Immature natural killer cell (primary cell): ENCODE results near the gene POLH. TPM values are rescaled to one million over a fixed set of nuclear protein-coding genes. Genes with fewer than 3 reads are reported as not detected.
"Not testable (repeated sequence)": the region's sequence is repeated elsewhere in the genome, so short reads cannot be mapped to it uniquely, and the experiment has no call there.

Source experiments
- DNase-seq, 3 donors: peaks; one replicate each; pipeline ENCODE4 v3.0.0; 2022; ENCODE audit warnings: mixed read lengths in 1 of 3
- H3K27ac Mint-ChIP-seq, 6 donors: one replicate each; pipeline ENCODE4 v1.8.0; 2020; ENCODE audit warnings: mixed read lengths in 6 of 6, mild to moderate bottlenecking in 5 of 6, inconsistent platforms in 4 of 6, moderate library complexity in 3 of 6
- H3K27me3 Mint-ChIP-seq, 3 donors: one replicate each; pipeline ENCODE4 v1.8.0; 2020 to 2021; ENCODE audit warnings: low read depth in 3 of 3, mild to moderate bottlenecking in 3 of 3, mixed read lengths in 3 of 3, moderate library complexity in 3 of 3, inconsistent platforms in 1 of 3
- H3K36me3 Mint-ChIP-seq, 3 donors: one replicate each; pipeline ENCODE4 v1.8.0; 2020; ENCODE audit warnings: mixed read lengths in 3 of 3, inconsistent platforms in 2 of 3, mild to moderate bottlenecking in 2 of 3
- H3K4me1 Mint-ChIP-seq, 2 donors: one replicate each; pipeline ENCODE4 v1.8.0; 2020; ENCODE audit warnings: inconsistent platforms in 2 of 2, mild to moderate bottlenecking in 2 of 2, mixed read lengths in 2 of 2, moderate library complexity in 1 of 2
- H3K4me3 Mint-ChIP-seq, 5 donors: one replicate each; pipeline ENCODE4 v1.8.0; 2020; ENCODE audit warnings: mild to moderate bottlenecking in 5 of 5, mixed read lengths in 5 of 5, inconsistent platforms in 3 of 5, moderate library complexity in 3 of 5
- H3K9me3 Mint-ChIP-seq, 6 donors: one replicate each; pipeline ENCODE4 v1.8.0; 2020; ENCODE audit warnings: mild to moderate bottlenecking in 6 of 6, mixed read lengths in 6 of 6, inconsistent platforms in 4 of 6, moderate library complexity in 3 of 6
- polyA plus RNA-seq, 3 donors: library from polyadenylated mRNA; unstranded; fragments of 300-500 nt; fragmentation: Illumina TruSeq; gene quantifications; one replicate each; pipeline ENCODE4 v1.2.3, GENCODE V29; 2021

Gene POLH
- polyA plus RNA-seq, 3 donors from 2014 or later = 3.9 to 16.8 TPM; not detected in 1

DNA sequence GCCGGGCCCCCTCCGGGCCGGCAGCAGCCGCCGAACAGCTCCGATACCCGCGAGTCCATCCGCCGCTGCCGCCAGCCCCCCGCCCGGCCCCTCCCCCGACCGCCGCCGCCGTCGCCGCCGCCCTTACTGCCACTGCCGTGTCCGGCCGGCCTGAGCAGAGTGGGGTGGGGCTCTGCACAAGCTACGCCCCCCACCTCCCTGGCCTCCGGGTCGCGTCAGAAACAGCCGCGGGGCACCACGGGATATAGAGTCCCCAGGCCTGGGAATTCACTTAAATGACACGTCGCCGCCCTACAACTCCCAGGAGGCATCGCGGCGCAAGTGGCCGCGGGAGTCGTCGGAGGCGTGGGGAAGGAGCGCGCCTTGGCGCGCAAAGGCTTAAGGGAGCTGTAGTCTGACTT, 53.1 kb downstream of the POLH start, which contains the start of gene GTPBP2:
GTPBP2 (minus strand) TSS at position 161 of the 401 bp plus-strand sequence; CDS start at position 59, 102 bp downstream.
- Mint-ChIP-seq H3K27ac (peak within 1 kb of the TSS; percentile 88 to 97 (median 96)), H3K27me3 (peaks cover 3 to 8% (median 3%) of the 10 kb centered on the region in 3 donors), H3K9me3 (no peaks in the 10 kb centered on the region), H3K4me3 (peak within 1 kb of the TSS; percentile 99 to 100 (median 99)), H3K4me1 (peaks cover 29 to 43% of the 10 kb centered on the region in 2 donors), H3K36me3 (peaks cover 0 to 7% (median 6%) of the 10 kb centered on the region in 3 donors)
- peak; percentile 93 to 95 (median 94) for DNase-seq

GRCh38 chr6:43629505-43630300, 53.7 kb downstream of the POLH start:
- peaks cover 0 to 6% (median 4%) of the 10 kb centered on the region in 3 donors for H3K36me3 Mint-ChIP-seq
- peak; percentile 79 to 80 (median 80) for DNase-seq
- peaks cover 3 to 8% (median 3%) of the 10 kb centered on the region in 3 donors for H3K27me3 Mint-ChIP-seq
- H3K4me1 Mint-ChIP-seq = peaks cover 31 to 44% of the 10 kb centered on the region in 2 donors
- peak overlapping the region; percentile 99 to 100 (median 99) for H3K4me3 Mint-ChIP-seq
- no peaks in the 10 kb centered on the region for H3K9me3 Mint-ChIP-seq
- H3K27ac Mint-ChIP-seq = peak overlapping the region; percentile 88 to 97 (median 96)

DNA sequence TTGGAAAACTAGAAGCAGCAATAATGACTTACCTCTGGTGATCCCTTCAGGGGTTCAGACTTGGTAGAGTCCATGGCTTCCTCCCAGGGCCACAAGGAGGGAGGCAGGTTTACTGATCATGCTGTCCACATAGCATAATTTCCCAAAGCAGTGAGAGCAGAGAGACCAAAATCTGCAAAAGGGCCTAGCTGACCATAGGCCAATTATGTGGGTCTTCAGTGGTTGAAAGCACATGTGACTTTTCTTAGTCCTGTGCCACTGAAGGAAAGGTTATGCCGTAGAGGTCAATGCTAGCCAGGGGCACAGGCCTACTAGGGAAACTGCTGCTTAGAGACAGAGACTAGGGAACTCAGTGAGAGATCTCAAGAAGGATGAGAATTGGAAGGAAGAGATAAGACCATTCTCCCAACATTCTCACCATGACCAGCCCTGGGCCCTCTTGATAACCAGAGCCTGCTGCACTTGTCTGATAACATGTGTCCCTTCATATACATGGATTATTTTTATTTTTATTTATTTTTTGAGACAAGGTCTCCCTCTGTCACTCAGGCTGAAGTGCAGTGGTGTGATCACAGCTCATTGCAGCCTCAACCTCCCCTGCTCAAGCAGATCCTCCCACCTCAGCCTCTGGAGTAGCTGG, 55.1 kb downstream of the POLH start:
- no peaks in the 10 kb centered on the region for H3K36me3 Mint-ChIP-seq
- H3K27me3 Mint-ChIP-seq = peaks cover 10 to 16% (median 13%) of the 10 kb centered on the region in 3 donors
- DNase-seq = no peak
- peak overlapping the region; percentile 17 to 50 (median 38) for H3K4me3 Mint-ChIP-seq
- H3K27ac Mint-ChIP-seq = peak overlapping the region in 5 of 6 donors; percentile 44 to 62 (median 58)
- peaks cover 45 to 54% of the 10 kb centered on the region in 2 donors for H3K4me1 Mint-ChIP-seq
- H3K9me3 Mint-ChIP-seq = no peaks in the 10 kb centered on the region

DNA sequence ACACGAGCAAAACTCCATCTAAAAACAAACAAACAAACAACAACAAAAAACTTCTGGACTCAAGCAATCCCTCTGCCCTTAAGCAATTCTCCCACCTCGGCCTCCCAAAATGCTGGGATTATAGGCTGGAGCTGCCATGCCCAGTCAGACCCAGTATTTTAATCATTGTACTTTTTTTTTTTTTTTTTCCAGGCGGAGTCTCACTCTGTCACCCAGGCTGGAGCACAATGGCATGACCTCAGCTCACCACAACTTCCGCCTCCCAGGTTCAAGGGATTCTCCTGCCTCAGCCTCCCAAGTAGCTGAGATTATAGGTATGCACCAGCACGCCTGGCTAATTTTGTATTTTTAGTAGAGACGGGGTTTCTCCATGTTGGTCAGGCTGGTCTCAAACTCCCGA, 57.0 kb downstream of the POLH start:
- DNase-seq, H3K27ac Mint-ChIP-seq, H3K9me3 Mint-ChIP-seq, H3K36me3 Mint-ChIP-seq, H3K4me3 Mint-ChIP-seq: not testable (repeated sequence)
- peaks cover 43 to 50% of the 10 kb centered on the region in 2 donors for H3K4me1 Mint-ChIP-seq
- peaks cover 12 to 17% (median 16%) of the 10 kb centered on the region in 3 donors for H3K27me3 Mint-ChIP-seq

DNA sequence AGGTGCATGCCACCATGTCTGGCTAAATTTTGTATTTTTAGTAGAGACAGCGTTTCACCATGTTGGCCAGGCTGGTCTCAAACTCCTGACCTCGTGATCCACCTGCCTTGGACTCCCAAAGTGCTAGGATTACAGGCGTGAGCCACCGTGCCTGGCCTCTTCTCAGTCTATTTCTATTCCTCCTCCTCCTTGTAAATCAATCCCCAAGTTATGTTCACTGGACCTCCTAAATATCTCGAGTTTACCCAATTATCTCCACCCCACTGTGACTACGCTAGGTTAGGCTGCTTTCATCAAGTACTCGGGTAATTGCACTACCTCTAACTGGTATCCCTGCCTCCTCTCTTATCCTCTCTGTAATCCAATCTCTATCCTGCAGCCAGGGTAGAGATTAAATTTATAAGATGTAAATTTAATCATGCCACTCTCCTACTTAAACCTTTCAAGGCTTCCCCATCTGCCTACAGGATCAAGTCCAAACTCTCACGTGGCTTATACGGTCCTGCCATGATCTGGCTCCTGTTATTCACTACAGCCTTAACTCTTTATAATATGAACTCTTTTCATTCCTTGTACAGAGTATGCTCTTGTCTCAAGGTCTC, 58.8 kb downstream of the POLH start:
- Mint-ChIP-seq H3K4me3 (peak overlapping the region; percentile 96 to 100 (median 99)), H3K4me1 (peaks cover 46 to 50% of the 10 kb centered on the region in 2 donors), H3K9me3 (no peaks in the 10 kb centered on the region), H3K27me3 (peaks cover 10 to 14% (median 10%) of the 10 kb centered on the region in 3 donors), H3K27ac (peak overlapping the region; percentile 90 to 97 (median 95)), H3K36me3 (peaks cover 4 to 10% (median 6%) of the 10 kb centered on the region in 3 donors)
- no peak for DNase-seq

GRCh38 chr6:43635387-43636307, 59.7 kb downstream of the POLH start, which contains the start of gene MAD2L1BP:
TSS of gene MAD2L1BP (plus strand) at chr6:43635840. CDS start at chr6:43635876, 36 bp downstream.
- peak; percentile 84 to 86 (median 84) for DNase-seq
- peak within 1 kb of the TSS; percentile 96 to 100 (median 99) for H3K4me3 Mint-ChIP-seq
- peak within 1 kb of the TSS; percentile 90 to 97 (median 95) for H3K27ac Mint-ChIP-seq
- H3K27me3 Mint-ChIP-seq = peaks cover 7 to 14% (median 10%) of the 10 kb centered on the region in 3 donors
- H3K9me3 Mint-ChIP-seq = no peaks in the 10 kb centered on the region
- H3K4me1 Mint-ChIP-seq = peaks cover 43 to 53% of the 10 kb centered on the region in 2 donors
- peaks cover 11 to 18% (median 14%) of the 10 kb centered on the region in 3 donors for H3K36me3 Mint-ChIP-seq

- H3K27me3 Mint-ChIP-seq = peaks cover 7 to 14% (median 10%) of the 10 kb centered on the region in 3 donors
- peaks cover 12 to 19% (median 14%) of the 10 kb centered on the region in 3 donors for H3K36me3 Mint-ChIP-seq
- peak overlapping the region; percentile 90 to 97 (median 95) for H3K27ac Mint-ChIP-seq
- H3K4me1 Mint-ChIP-seq = peaks cover 42 to 53% of the 10 kb centered on the region in 2 donors
- no peaks in the 10 kb centered on the region for H3K9me3 Mint-ChIP-seq
- peak in 1 of 3 donors; percentile 4 for DNase-seq
- H3K4me3 Mint-ChIP-seq = peak overlapping the region; percentile 96 to 100 (median 99)
Measured at GRCh38 chr6:43636308-43636659, 60.3 kb downstream of the POLH start.

- Mint-ChIP-seq H3K36me3 (peaks cover 16 to 22% (median 17%) of the 10 kb centered on the region in 3 donors), H3K27me3 (peaks cover 9 to 12% (median 10%) of the 10 kb centered on the region in 3 donors), H3K4me1 (peaks cover 44 to 58% of the 10 kb centered on the region in 2 donors), H3K9me3 (no peaks in the 10 kb centered on the region), H3K4me3 (peak overlapping the region in 1 of 5 donors; percentile 46), H3K27ac (peak overlapping the region in 2 of 6 donors; percentile 58 to 75)
- DNase-seq = no peak
Measured at GRCh38 chr6:43639984-43640800, 64.2 kb downstream of the POLH start.

DNA sequence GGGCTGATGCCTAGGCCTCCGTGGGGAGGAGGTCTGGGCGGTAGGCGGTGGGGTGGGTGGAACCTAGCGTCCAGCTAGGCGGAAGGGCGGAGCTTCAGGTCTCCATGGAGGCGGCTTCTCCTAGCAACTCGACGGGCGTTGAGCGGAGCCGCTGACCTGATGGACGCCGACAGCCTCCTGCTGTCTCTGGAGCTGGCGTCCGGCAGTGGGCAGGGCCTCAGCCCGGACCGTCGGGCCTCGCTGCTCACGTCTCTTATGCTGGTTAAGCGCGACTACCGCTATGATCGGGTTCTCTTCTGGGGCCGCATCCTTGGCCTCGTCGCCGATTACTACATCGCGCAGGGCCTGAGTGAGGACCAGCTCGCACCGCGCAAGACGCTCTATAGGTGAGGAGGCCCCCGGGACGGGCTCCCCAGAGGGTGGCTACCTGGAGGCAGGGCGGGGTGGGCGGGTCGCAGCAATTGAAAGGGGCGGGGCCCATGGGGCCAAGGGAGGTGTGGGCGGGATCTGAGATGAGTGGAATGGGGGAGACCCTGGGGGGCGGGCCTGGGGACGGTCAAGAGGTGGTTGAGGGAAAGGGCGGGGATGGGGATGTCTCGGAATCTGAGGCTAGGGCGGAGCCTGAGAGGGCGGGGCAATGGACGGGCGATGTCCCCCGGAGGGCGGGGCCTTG, 69.1 kb downstream of the POLH start, which contains the start of gene RSPH9:
RSPH9 (plus strand) TSS at position 97 of the 673 bp plus-strand sequence; CDS start at position 160, 63 bp downstream.
- Mint-ChIP-seq H3K4me3 (peak within 1 kb of the TSS; percentile 79 to 87 (median 84)), H3K27me3 (peaks cover 2 to 8% (median 2%) of the 10 kb centered on the region in 3 donors), H3K36me3 (peaks cover 8 to 13% (median 10%) of the 10 kb centered on the region in 3 donors), H3K27ac (peak within 1 kb of the TSS; percentile 49 to 79 (median 59)), H3K9me3 (no peaks in the 10 kb centered on the region), H3K4me1 (peaks cover 18 to 22% of the 10 kb centered on the region in 2 donors)
- DNase-seq = peak; percentile 34 to 44 (median 41)

GRCh38 chr6:43645613-43645964, 69.6 kb downstream of the POLH start:
- Mint-ChIP-seq H3K36me3 (peaks cover 3 to 8% (median 4%) of the 10 kb centered on the region in 3 donors), H3K27me3 (peaks cover 4 to 8% (median 4%) of the 10 kb centered on the region in 3 donors), H3K4me3 (peak overlapping the region; percentile 79 to 87 (median 84)), H3K27ac (peak overlapping the region in 3 of 6 donors; percentile 49 to 74 (median 64)), H3K9me3 (peaks cover 0 to 1% (median 0%) of the 10 kb centered on the region in 6 donors), H3K4me1 (peaks cover 15 to 17% of the 10 kb centered on the region in 2 donors)
- no peak for DNase-seq

DNA sequence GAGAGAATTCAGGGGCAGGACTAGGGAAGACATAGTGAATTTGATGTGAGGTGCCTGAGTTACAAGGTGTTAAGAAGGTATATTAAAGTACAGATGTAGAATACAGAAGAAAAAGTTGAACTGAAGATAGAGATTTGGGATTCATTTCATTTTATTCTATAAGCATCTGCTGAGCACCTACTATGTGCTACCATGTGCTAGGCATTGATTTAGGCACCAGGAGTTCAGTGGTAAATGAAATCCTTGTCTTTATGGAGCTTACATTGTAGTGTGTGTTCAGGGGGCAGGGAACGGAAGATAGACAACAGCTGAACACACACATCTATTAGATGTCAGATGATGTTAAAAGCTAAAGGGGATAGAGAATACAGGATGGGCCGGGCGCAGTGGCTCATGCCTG, 71.6 kb downstream of the POLH start:
- Mint-ChIP-seq H3K4me3 (peak overlapping the region in 1 of 5 donors; percentile 2), H3K27me3 (peaks cover 4 to 8% (median 4%) of the 10 kb centered on the region in 3 donors), H3K27ac (peak overlapping the region in 1 of 6 donors; percentile 5), H3K36me3 (peaks cover 0 to 3% (median 0%) of the 10 kb centered on the region in 3 donors), H3K9me3 (peaks cover 0 to 1% (median 0%) of the 10 kb centered on the region in 6 donors), H3K4me1 (peaks cover 15 to 16% of the 10 kb centered on the region in 2 donors)
- no peak for DNase-seq
